CD4-positive, alpha-beta T cell treated with Interleukin-10 for 1 hour (primary cell): ENCODE measurements around the gene CENPO.

Experiments
- DNase-seq: peaks from one replicate; pipeline ENCODE4 v3.0.0-alpha.2; 2020

The CENPO gene, protein sequence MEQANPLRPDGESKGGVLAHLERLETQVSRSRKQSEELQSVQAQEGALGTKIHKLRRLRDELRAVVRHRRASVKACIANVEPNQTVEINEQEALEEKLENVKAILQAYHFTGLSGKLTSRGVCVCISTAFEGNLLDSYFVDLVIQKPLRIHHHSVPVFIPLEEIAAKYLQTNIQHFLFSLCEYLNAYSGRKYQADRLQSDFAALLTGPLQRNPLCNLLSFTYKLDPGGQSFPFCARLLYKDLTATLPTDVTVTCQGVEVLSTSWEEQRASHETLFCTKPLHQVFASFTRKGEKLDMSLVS

DNA sequence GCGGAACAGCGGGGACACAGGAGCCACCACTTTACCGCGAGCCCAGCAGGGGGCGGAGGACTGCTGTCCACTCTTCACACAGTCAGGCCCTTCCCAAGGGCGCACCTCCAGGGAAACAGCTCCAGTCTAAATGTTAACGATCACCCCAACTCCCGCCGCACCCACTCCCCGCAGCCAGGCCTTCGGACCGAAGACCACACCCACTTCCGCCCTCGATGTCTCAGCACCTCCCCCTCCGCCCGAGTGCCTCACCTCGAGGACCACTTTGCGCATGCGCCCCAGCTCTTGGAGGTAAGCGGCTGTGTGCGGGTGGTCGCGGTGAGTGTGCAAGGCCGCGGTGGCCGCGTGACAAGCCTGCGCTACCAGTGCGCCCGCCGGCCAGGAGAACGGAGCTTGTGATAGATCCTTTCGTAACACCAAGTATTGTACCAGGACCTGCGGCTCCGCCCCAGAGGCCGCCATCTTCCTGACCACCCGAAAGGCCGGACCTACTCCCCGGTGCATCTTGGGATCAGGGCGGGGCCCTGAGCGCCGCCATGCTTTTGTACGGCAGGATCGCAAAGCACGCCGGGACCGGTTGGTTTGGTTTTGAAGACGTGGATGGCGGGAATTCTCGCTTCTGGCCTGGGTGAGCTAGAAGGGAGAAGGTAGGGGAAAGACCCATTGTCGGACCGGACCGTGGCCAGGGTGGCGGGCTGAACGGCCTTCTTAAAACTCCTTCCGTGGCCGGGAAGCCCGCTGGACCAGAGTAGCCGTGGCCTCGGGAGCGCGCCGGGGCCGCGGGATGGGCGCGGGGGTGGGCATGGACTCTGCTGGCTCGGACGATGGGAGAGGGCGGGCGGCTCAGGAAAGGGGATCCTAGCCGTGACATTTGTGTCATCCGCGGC is at the start of gene CENPO, which contains the start of gene PTRHD1:
TSS of gene CENPO (plus strand) at position 552 of the 887 bp plus-strand sequence. CDS start 495 bp downstream, outside the sequence.
TSS of gene PTRHD1 (minus strand) at position 518 of the 887 bp plus-strand sequence. CDS start at position 504, 14 bp downstream.
- peak; percentile 95 for DNase-seq

- peak; percentile 10 for DNase-seq
Observed at GRCh38 chr2:24743924-24744323, 49.3 kb upstream of the CENPO start.

- DNase-seq = no peak
Observed at GRCh38 chr2:24744356-24744755, 48.9 kb upstream of the CENPO start.

DNA sequence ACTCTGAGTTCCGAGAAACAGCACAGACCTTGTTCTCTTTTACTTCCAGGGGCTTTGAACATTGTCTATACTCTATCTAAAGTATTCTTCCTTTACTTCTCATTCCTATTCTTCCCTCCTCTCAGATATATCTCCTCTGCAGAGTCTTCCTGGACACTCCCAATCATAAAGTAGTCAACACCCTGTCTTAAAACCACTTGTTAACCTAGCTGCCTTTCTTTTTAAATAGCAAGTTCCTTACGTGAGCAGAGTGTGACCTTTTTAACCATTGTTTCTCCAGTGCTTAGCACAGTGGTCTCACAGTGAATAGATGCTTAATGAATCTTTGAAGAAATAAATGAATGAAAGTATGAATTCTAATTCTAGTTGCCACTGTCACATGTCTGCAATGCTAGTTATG is 47.4 kb upstream of the CENPO start:
- peak; percentile 20 for DNase-seq

GRCh38 chr2:24747299-24747698 is 45.9 kb upstream of the CENPO start:
- no peak for DNase-seq

DNA sequence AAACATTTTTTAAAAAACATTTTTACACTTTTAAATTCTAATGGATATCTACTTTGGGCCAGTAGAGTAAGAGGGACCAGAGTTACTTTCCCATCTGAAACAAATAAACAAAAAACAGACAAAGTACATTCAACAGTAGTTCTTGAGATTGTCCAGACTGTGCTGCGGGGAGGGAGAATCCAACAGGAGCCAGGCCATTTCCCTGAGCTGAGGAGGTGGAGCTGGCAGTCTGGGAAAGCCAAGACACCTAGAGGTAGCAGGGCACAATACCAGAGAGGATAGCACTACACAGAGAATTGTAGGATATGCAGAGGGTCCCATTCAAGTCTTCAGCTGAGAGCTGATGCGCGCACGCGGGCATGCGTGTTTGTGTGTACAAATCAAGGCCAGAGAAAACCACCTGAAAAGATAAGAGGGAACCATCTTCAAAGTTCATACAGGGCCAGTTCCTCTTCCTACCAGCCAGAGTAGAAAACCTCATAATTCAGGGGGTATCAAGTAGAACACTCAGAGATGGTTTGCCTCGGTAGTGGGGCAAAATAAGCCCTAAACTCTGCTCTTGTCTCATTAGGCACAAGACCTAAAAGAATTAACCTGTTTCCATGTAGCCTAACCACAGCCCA is 44.0 kb upstream of the CENPO start:
- no peak for DNase-seq

DNA sequence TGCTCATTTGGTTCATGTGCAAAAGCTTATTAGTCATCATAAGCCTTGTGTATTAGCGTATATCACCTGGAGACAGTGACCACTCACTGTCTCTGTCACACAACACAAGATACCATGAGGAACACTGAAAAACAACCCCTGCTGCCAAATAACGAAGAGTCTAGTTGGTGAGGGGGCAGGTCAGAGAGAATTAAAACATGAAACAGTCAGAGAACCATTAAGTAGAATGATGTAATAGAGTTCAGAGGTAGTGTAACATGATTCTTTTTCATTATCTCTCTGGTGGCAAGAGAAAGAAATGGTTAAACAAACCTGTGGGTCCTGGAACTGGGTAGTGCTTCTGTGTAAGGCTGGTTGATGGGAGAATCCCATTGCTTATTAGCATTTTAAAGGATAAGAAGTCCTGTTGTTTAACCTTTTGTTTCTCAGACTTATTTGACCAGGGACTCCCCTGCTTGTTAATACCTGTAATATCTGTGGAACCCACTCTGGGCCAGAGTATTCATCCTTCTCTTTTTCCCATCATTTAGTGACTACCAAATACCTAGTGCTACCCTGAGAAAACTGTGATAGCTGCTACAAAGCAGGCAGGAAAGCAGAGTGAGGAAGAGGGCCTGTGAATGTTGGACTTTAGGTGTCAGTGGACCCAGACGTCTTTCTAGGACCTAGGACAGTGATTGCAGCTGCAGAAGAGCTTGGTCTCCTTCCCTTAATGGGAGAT is 38.1 kb upstream of the CENPO start:
- no peak for DNase-seq

DNA sequence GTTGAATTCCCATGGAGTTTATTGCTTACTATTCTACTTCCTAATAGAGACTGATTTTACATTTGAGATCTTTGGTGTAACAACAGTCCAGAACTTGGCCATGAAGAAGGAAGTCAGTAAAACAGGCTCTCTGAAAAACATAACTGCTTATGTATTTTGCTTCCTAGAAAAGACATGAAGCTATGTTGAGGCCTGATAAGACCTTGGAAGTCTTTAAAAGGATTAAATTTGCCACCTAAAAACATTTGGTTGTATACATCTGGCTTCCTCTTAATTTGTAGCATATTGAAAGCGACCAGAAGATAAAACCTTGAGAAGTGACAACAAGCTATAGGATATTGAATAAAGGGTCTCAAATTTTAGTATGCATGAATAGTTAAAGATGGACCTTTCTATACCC is 36.4 kb upstream of the CENPO start:
- no peak for DNase-seq

DNA sequence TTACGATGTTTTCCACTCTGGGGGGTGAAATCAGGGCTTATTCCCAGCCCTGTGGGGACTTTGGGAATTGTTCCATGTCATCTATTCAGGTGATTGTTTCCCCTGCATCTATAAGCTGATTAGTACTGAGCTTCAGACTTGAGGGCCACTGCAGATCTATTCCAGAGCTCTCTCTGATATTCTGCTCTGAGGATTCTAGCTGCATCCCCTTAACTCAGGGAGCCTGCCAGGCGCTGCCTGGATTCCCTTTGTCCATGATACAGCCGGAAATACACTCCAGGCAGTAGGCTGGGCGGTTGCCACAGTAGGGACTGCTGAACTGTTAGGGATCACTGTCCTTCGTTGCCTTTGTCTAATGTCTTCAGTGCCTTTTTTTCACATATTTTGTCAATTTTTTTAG is 31.4 kb upstream of the CENPO start:
- no peak for DNase-seq

- DNase-seq = no peak
Observed at GRCh38 chr2:24762518-24762917, 30.7 kb upstream of the CENPO start.

DNA sequence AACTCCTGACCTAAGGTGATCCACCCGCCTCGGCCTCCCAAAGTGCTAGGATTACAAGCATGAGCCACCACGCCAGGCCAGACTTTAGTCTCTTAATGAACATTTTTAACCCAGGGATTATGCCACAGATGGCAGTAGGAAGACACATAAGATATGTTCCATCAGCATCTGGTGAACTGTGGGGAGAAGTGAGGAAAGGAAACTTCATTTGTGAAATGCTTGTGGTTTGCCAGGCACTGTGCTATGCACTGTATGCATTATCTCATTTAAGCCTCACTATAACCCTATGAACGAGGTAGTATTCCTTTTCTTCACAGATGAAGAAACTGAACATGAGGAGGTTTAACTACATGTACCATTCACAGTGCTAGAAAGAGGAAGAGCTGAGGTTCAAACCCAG is 29.4 kb upstream of the CENPO start:
- DNase-seq = no peak

DNA sequence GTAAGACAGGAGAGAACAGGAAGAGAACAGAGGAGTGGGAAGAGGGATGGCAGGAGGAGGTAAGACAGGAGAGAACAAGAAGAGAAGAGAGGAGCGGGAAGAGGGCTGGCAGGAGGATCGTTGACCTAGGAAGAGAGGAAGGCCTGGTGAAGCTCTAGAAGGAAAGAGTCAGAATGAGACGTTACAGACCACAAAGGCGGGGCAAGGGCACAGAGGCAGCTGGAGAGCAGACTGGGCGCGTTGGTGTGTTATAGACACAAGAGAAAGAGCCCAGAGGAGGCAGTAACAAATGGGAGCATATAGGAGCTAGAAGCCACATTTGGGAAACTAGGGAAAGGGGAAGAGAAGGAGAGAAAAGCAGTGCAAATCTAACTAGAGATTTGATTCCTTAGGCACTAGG is 26.6 kb upstream of the CENPO start:
- DNase-seq = no peak

GRCh38 chr2:24768013-24768412 is 25.2 kb upstream of the CENPO start:
- no peak for DNase-seq

GRCh38 chr2:24768601-24769000 is 24.6 kb upstream of the CENPO start:
- DNase-seq = no peak

GRCh38 chr2:24771061-24771460 is 22.2 kb upstream of the CENPO start:
- no peak for DNase-seq

GRCh38 chr2:24771764-24772586 is 21.2 kb upstream of the CENPO start:
- DNase-seq = no peak

GRCh38 chr2:24774373-24774772 is 18.9 kb upstream of the CENPO start:
- DNase-seq = no peak

GRCh38 chr2:24779116-24779515 is 14.1 kb upstream of the CENPO start:
- no peak for DNase-seq

DNA sequence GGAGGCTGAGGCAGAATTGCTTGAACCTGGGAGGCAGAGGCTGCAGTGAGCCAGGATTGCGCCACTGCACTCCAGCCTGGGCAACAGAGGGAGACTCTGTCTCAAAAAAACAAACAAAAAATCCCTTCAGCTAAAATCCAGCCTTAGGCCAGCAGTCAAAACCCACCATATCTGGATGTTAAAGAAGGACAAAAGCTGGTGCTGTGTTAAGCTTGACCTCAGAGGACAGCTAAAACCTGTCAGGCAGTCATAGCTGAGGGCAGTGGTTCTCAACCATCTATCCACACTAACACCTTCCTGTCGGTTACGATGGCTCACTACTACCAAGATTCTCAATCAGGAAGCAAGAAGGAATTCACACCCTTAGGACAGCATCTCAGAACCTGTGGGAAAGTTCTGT is 9.6 kb upstream of the CENPO start:
- DNase-seq = no peak

DNA sequence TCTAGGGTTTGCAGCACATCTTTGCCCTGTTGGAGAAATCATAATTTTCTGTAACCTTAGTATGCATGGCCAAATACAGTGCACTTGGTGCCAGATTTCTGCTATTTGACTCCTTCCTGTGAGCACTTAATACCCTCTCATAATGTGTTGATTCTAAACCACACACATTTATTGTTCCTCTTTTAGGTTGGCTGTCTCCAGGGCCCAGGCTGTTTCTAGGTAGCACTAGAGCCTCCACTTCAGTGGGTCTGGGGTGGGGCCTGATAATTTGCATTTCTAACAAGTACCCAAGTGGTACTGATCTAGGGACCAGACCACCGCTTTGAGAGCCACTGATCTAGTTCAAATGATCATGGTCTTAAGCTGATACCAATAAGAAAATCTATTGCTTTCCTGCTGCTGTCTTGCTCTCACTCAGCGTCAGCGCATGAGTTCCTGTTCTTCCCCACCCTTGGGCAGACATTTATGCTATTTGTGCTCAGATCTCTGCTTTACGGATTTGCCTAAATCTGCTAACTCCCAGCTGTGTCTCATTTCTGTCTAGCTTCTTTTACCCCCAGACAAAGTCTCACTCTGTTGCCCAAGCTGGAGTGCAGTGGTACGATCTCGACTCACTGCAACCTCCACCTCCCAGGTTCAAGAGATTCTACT is 7.4 kb upstream of the CENPO start:
- no peak for DNase-seq

- DNase-seq = no peak
Observed at GRCh38 chr2:24787532-24787931, 5.7 kb upstream of the CENPO start.
